ENCODE measurements around the gene IGFBP7.

IGFBP7 gene

GRCh38 chr4:57055886-57056285 lies 54.3 kb downstream of the IGFBP7 start:
- no peak overlapping the region for H3K27ac ChIP-seq (ENCODE audit: low read length)

GRCh38 chr4:57053508-57053907 lies 56.7 kb downstream of the IGFBP7 start:
- Histone ChIP-seq H4K20me1 (ENCODE audit: insufficient read depth, low read length) (no peaks in the 10 kb centered on the region), H3F3A (ENCODE audit: insufficient read depth, low read length) (no peaks in the 10 kb centered on the region), H3K9me2 (replicated peaks; ENCODE audit: insufficient read depth, low read length) (no peaks in the 10 kb centered on the region), H3K4me2 (ENCODE audit: low read depth, low read length) (no peak overlapping the region), H3K79me2 (ENCODE audit: low read length) (no peaks in the 10 kb centered on the region), H3K9me3 (replicated peaks; ENCODE audit: insufficient read depth, low read length) (no peaks in the 10 kb centered on the region), H3K27ac (ENCODE audit: low read length) (no peak overlapping the region), H3K9ac (ENCODE audit: low read length) (no peak overlapping the region), H2AFZ (ENCODE audit: low read length) (no peak overlapping the region), H3K4me3 (ENCODE audit: low read length) (no peak overlapping the region), H3K4me1 (ENCODE audit: low read length) (no peaks in the 10 kb centered on the region), H3K36me3 (replicated peaks; ENCODE audit: insufficient read depth, low read length) (no peaks in the 10 kb centered on the region), H3K27me3 (replicated peaks; ENCODE audit: insufficient read depth, low read length) (no peaks in the 10 kb centered on the region)
- TF ChIP-seq, protein P1, sequence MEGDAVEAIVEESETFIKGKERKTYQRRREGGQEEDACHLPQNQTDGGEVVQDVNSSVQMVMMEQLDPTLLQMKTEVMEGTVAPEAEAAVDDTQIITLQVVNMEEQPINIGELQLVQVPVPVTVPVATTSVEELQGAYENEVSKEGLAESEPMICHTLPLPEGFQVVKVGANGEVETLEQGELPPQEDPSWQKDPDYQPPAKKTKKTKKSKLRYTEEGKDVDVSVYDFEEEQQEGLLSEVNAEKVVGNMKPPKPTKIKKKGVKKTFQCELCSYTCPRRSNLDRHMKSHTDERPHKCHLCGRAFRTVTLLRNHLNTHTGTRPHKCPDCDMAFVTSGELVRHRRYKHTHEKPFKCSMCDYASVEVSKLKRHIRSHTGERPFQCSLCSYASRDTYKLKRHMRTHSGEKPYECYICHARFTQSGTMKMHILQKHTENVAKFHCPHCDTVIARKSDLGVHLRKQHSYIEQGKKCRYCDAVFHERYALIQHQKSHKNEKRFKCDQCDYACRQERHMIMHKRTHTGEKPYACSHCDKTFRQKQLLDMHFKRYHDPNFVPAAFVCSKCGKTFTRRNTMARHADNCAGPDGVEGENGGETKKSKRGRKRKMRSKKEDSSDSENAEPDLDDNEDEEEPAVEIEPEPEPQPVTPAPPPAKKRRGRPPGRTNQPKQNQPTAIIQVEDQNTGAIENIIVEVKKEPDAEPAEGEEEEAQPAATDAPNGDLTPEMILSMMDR (IDR thresholded peaks at IDR 0.05; ENCODE audit: low read length), result no peak
- TF ChIP-seq EZH2 (optimal IDR thresholded peaks at IDR 0.05; ENCODE audit: low read depth, low read length) (no peak), EZH2phosphoT487 (IDR thresholded peaks at IDR 0.05; ENCODE audit: low read length) (no peak)
- no peak for DNase-seq

More at GRCh38 chr4:57055886-57056285, 54.3 kb downstream of the IGFBP7 start:
- TF ChIP-seq, protein P1 (IDR thresholded peaks at IDR 0.05; ENCODE audit: low read length), result no peak
- TF ChIP-seq EZH2 (optimal IDR thresholded peaks at IDR 0.05; ENCODE audit: low read depth, low read length) (no peak), EZH2phosphoT487 (IDR thresholded peaks at IDR 0.05; ENCODE audit: low read length) (no peak)
- Histone ChIP-seq H2AFZ (ENCODE audit: low read length) (no peak overlapping the region), H3K27me3 (replicated peaks; ENCODE audit: insufficient read depth, low read length) (no peaks in the 10 kb centered on the region), H3K4me3 (ENCODE audit: low read length) (no peak overlapping the region), H4K20me1 (ENCODE audit: insufficient read depth, low read length) (no peaks in the 10 kb centered on the region), H3K4me2 (ENCODE audit: low read depth, low read length) (no peak overlapping the region), H3K9me3 (replicated peaks; ENCODE audit: insufficient read depth, low read length) (no peaks in the 10 kb centered on the region), H3K36me3 (replicated peaks; ENCODE audit: insufficient read depth, low read length) (no peaks in the 10 kb centered on the region), H3K4me1 (ENCODE audit: low read length) (no peaks in the 10 kb centered on the region), H3F3A (ENCODE audit: insufficient read depth, low read length) (no peaks in the 10 kb centered on the region), H3K9me2 (replicated peaks; ENCODE audit: insufficient read depth, low read length) (no peaks in the 10 kb centered on the region), H3K79me2 (ENCODE audit: low read length) (no peaks in the 10 kb centered on the region), H3K9ac (ENCODE audit: low read length) (no peak overlapping the region)
- no peak for DNase-seq

GRCh38 chr4:57051524-57051923 lies 58.7 kb downstream of the IGFBP7 start:
- Histone ChIP-seq H3K36me3 (replicated peaks; ENCODE audit: insufficient read depth, low read length) (no peaks in the 10 kb centered on the region), H3K79me2 (ENCODE audit: low read length) (no peaks in the 10 kb centered on the region), H3K4me3 (ENCODE audit: low read length) (no peak overlapping the region), H3F3A (ENCODE audit: insufficient read depth, low read length) (no peaks in the 10 kb centered on the region), H3K4me2 (ENCODE audit: low read depth, low read length) (no peak overlapping the region), H2AFZ (ENCODE audit: low read length) (no peak overlapping the region), H3K27me3 (replicated peaks; ENCODE audit: insufficient read depth, low read length) (no peaks in the 10 kb centered on the region), H3K9me3 (replicated peaks; ENCODE audit: insufficient read depth, low read length) (no peaks in the 10 kb centered on the region), H3K9me2 (replicated peaks; ENCODE audit: insufficient read depth, low read length) (no peaks in the 10 kb centered on the region), H3K27ac (ENCODE audit: low read length) (no peak overlapping the region), H4K20me1 (ENCODE audit: insufficient read depth, low read length) (no peaks in the 10 kb centered on the region), H3K4me1 (ENCODE audit: low read length) (no peaks in the 10 kb centered on the region), H3K9ac (ENCODE audit: low read length) (no peak overlapping the region)
- TF ChIP-seq EZH2phosphoT487 (IDR thresholded peaks at IDR 0.05; ENCODE audit: low read length) (no peak), EZH2 (optimal IDR thresholded peaks at IDR 0.05; ENCODE audit: low read depth, low read length) (no peak)
- TF ChIP-seq, protein P1 (IDR thresholded peaks at IDR 0.05; ENCODE audit: low read length), result no peak
- DNase-seq, result no peak

All from MM.1S (cell line).